ENCODE measurements around the gene GBE1. TPM values are rescaled to one million over a fixed set of nuclear protein-coding genes. Genes with fewer than 3 reads are reported as not detected.
A peak's percentile ranks its signal among the peaks of the same experiment; 100 is the strongest.
"Not testable (repeated sequence)": the region's sequence is repeated elsewhere in the genome, so short reads cannot be mapped to it uniquely, and the experiment has no call there.

The GBE1 gene
- total and polyA plus RNA-seq, 7 donors, result 99.7 to 290 (median 194) TPM

- no peak for TF ChIP-seq CTCF (IDR thresholded peaks at IDR 0.05)
- WGBS, 3 donors, result 86 to 92% (median 92%) methylated on average over 6 of the region's 6 CpGs
- H3K36me3 ChIP-seq (ENCODE audit: insufficient read depth in 1 of 2, low read depth in 1 of 2), result peaks cover 8 to 70% of the 10 kb centered on the region in 2 donors
- no peak overlapping the region for H3K4me3 ChIP-seq
- no peaks in the 10 kb centered on the region for H3K9me3 ChIP-seq
- no peak for ATAC-seq
- no peaks in the 10 kb centered on the region for H3K27me3 ChIP-seq (ENCODE audit: insufficient read depth in 3 of 3, low read length in 2 of 3)
- no peak for DNase-seq
- intact Hi-C loops (cut with DNase I), result no loop called here
- H3K4me1 ChIP-seq, result no peaks in the 10 kb centered on the region
- H3K27ac ChIP-seq, result no peak overlapping the region
These were observed 264.9 kb downstream of the GBE1 start for GRCh38 chr3:81496407-81497104.

GRCh38 chr3:81492471-81492870 lies 269.0 kb downstream of the GBE1 start:
- H3K27me3 ChIP-seq (ENCODE audit: insufficient read depth in 3 of 3, low read length in 2 of 3); ATAC-seq; H3K4me1 ChIP-seq; H3K9me3 ChIP-seq; DNase-seq; H3K4me3 ChIP-seq; intact Hi-C loops (cut with DNase I): not testable (repeated sequence)
- Histone ChIP-seq H3K27ac (peak overlapping the region; percentile 10), H3K36me3 (ENCODE audit: insufficient read depth in 1 of 2, low read depth in 1 of 2) (peaks cover 7 to 57% of the 10 kb centered on the region in 2 donors)
- WGBS, 3 donors, result 97 to 100% (median 100%) methylated on average over 1 of the region's 1 CpG

- Histone ChIP-seq H3K36me3 (ENCODE audit: insufficient read depth in 1 of 2, low read depth in 1 of 2) (peaks cover 7 to 52% of the 10 kb centered on the region in 2 donors), H3K4me1 (no peaks in the 10 kb centered on the region), H3K4me3 (no peak overlapping the region), H3K27ac (peak overlapping the region; percentile 10), H3K9me3 (no peaks in the 10 kb centered on the region), H3K27me3 (ENCODE audit: insufficient read depth in 3 of 3, low read length in 2 of 3) (no peaks in the 10 kb centered on the region)
- DNase-seq, result no peak
- WGBS, 3 donors, result 64 to 79% (median 74%) methylated on average over 4 of the region's 4 CpGs
- no peak for TF ChIP-seq CTCF (IDR thresholded peaks at IDR 0.05)
- intact Hi-C loops (cut with DNase I), result no loop called here
- peak; percentile 19 to 36 (median 24) for ATAC-seq
These were observed 269.4 kb downstream of the GBE1 start for GRCh38 chr3:81492040-81492439.

GRCh38 chr3:81490541-81491288 lies 270.7 kb downstream of the GBE1 start:
- Histone ChIP-seq H3K27ac (no peak overlapping the region), H3K4me3 (no peak overlapping the region), H3K27me3 (ENCODE audit: insufficient read depth in 3 of 3, low read length in 2 of 3) (no peaks in the 10 kb centered on the region), H3K36me3 (ENCODE audit: insufficient read depth in 1 of 2, low read depth in 1 of 2) (peaks cover 3 to 41% of the 10 kb centered on the region in 2 donors), H3K9me3 (no peaks in the 10 kb centered on the region), H3K4me1 (no peaks in the 10 kb centered on the region)
- DNase-seq (peak; percentile 47 to 57), ATAC-seq (peak; percentile 39 to 78 (median 70))
- intact Hi-C loops (cut with DNase I), result no loop called here
- WGBS, 3 donors, result 53 to 60% (median 56%) methylated on average over 7 of the region's 7 CpGs
- TF ChIP-seq CTCF (IDR thresholded peaks at IDR 0.05), result peak; percentile 59

GRCh38 chr3:81485444-81485865 lies 276.0 kb downstream of the GBE1 start:
- Histone ChIP-seq H3K4me1 (no peaks in the 10 kb centered on the region), H3K9me3 (no peaks in the 10 kb centered on the region), H3K27ac (peak overlapping the region; percentile 0), H3K4me3 (no peak overlapping the region), H3K36me3 (ENCODE audit: insufficient read depth in 1 of 2, low read depth in 1 of 2) (peaks cover 3 to 14% of the 10 kb centered on the region in 2 donors), H3K27me3 (ENCODE audit: insufficient read depth in 3 of 3, low read length in 2 of 3) (no peaks in the 10 kb centered on the region)
- intact Hi-C loops (cut with DNase I), result no loop called here
- DNase-seq, result no peak
- ATAC-seq, result peak; percentile 50 to 65 (median 58)
- TF ChIP-seq CTCF (IDR thresholded peaks at IDR 0.05), result no peak
- WGBS, 3 donors, result 63 to 71% (median 67%) methylated on average over 5 of the region's 5 CpGs

All from psoas muscle (tissue), 8 donors.